Stomach (tissue), 4 donors: ENCODE measurements around the gene SLC38A7.

ENCODE experiments used
- CTCF ChIP-seq, 7 experiments: fragments of 450-650 bp in 4 of 7; fragments of 200-600 bp in 3 of 7; sonication (generic) in 3 of 7; IDR thresholded peaks; one replicate each; pipeline ENCODE4 v1.5.1; 2016 to 2019; ENCODE audit warnings: antibody characterized with exemption in 7 of 7, control low read depth in 2 of 7, mild to moderate bottlenecking in 1 of 7
- EP300 ChIP-seq: sonication (generic); formaldehyde crosslinking; IDR thresholded peaks from one replicate; pipeline ENCODE4 v1.6.1; 2017; ENCODE audit warnings: antibody characterized with exemption
- POLR2A ChIP-seq, 4 donors: fragments of 450-650 bp; IDR thresholded peaks; one replicate each; pipeline ENCODE4 v1.6.1; 2016; ENCODE audit warnings: antibody characterized with exemption in 4 of 4, control low read depth in 2 of 4, mild to moderate bottlenecking in 1 of 4, moderate library complexity in 1 of 4
- POLR2AphosphoS5 ChIP-seq, 3 donors: sonication (generic); formaldehyde crosslinking; IDR thresholded peaks; one replicate each; pipeline ENCODE4 v1.6.1; 2016; ENCODE audit warnings: antibody characterized with exemption in 3 of 3

GRCh38 chr16:58644108-58644507 is 40.5 kb downstream of the SLC38A7 start:
- TF ChIP-seq CTCF (IDR thresholded peaks at IDR 0.05) (no peak), EP300 (no peak), POLR2A (IDR thresholded peaks at IDR 0.05) (no peak), POLR2AphosphoS5 (IDR thresholded peaks at IDR 0.05) (no peak)
